ENCODE data around the gene PNPLA7. TPM values are rescaled to one million over a fixed set of nuclear protein-coding genes. Genes with fewer than 3 reads are reported as not detected.

PNPLA7 gene
- total and polyA plus RNA-seq, 7 experiments from 2014 or later = 2.7 to 28.9 (median 9.0) TPM

GRCh38 chr9:137488327-137488653, 61.9 kb downstream of the PNPLA7 start:
- ATAC-seq = no peak
- Histone ChIP-seq H3K27ac (ENCODE audit: low read depth, low read length) (no peak overlapping the region), H3K4me1 (ENCODE audit: control insufficient read depth in 2 of 2, insufficient read depth in 2 of 2, low read length in 2 of 2) (no peaks in the 10 kb centered on the region), H3K36me3 (ENCODE audit: control insufficient read depth in 2 of 3, insufficient read depth in 3 of 3, low read length in 3 of 3) (no peaks in the 10 kb centered on the region), H3K4me3 (ENCODE audit: low read length) (no peak overlapping the region), H3K9me3 (ENCODE audit: control insufficient read depth in 2 of 3, low read length in 3 of 3) (no peaks in the 10 kb centered on the region), H3K27me3 (ENCODE audit: control insufficient read depth in 2 of 2, insufficient read depth in 2 of 2, low read length in 2 of 2) (no peaks in the 10 kb centered on the region)
- Mint-ChIP-seq H3K27me3 (no peaks in the 10 kb centered on the region), H3K4me1 (peaks cover 5 to 15% (median 11%) of the 10 kb centered on the region in 7 donors), H3K27ac (peak overlapping the region in 1 of 9 donors; percentile 59), H3K4me3 (no peak overlapping the region), H3K9me3 (no peaks in the 10 kb centered on the region), H3K36me3 (peaks cover 0 to 4% (median 0%) of the 10 kb centered on the region in 5 donors)
- intact Hi-C loops (cut with micrococcal nuclease) = no loop called here
- ChIA-PET CTCF (no interaction called here), POLR2A (no interaction called here)
- DNase-seq = no peak

- Mint-ChIP-seq H3K4me3 (no peak overlapping the region), H3K27ac (peak overlapping the region in 1 of 9 donors; percentile 59), H3K27me3 (no peaks in the 10 kb centered on the region), H3K4me1 (peaks cover 5 to 16% (median 11%) of the 10 kb centered on the region in 7 donors), H3K9me3 (no peaks in the 10 kb centered on the region), H3K36me3 (peaks cover 0 to 4% (median 0%) of the 10 kb centered on the region in 5 donors)
- ChIA-PET POLR2A (no interaction called here), CTCF (no interaction called here)
- no peaks in the 10 kb centered on the region for H3K9me3 ChIP-seq (ENCODE audit: control insufficient read depth in 2 of 3, low read length in 3 of 3)
- no peaks in the 10 kb centered on the region for H3K27me3 ChIP-seq (ENCODE audit: control insufficient read depth in 2 of 2, insufficient read depth in 2 of 2, low read length in 2 of 2)
- ATAC-seq (no peak), DNase-seq (no peak)
- no peak overlapping the region for H3K4me3 ChIP-seq (ENCODE audit: low read length)
- intact Hi-C loops (cut with micrococcal nuclease) = no loop called here
- H3K4me1 ChIP-seq (ENCODE audit: control insufficient read depth in 2 of 2, insufficient read depth in 2 of 2, low read length in 2 of 2) = no peaks in the 10 kb centered on the region
- H3K36me3 ChIP-seq (ENCODE audit: control insufficient read depth in 2 of 3, insufficient read depth in 3 of 3, low read length in 3 of 3) = no peaks in the 10 kb centered on the region
- no peak overlapping the region for H3K27ac ChIP-seq (ENCODE audit: low read depth, low read length)
Observed at GRCh38 chr9:137487454-137488326, 62.5 kb downstream of the PNPLA7 start.

GRCh38 chr9:137486545-137487453, 63.4 kb downstream of the PNPLA7 start:
- Mint-ChIP-seq H3K27me3 (no peaks in the 10 kb centered on the region), H3K27ac (no peak overlapping the region), H3K36me3 (peaks cover 0 to 4% (median 0%) of the 10 kb centered on the region in 5 donors), H3K4me3 (no peak overlapping the region), H3K9me3 (no peaks in the 10 kb centered on the region), H3K4me1 (peaks cover 5 to 19% (median 10%) of the 10 kb centered on the region in 7 donors)
- Histone ChIP-seq H3K4me3 (ENCODE audit: low read length) (no peak overlapping the region), H3K27ac (ENCODE audit: low read depth, low read length) (no peak overlapping the region), H3K9me3 (ENCODE audit: control insufficient read depth in 2 of 3, low read length in 3 of 3) (no peaks in the 10 kb centered on the region), H3K4me1 (ENCODE audit: control insufficient read depth in 2 of 2, insufficient read depth in 2 of 2, low read length in 2 of 2) (no peaks in the 10 kb centered on the region), H3K27me3 (ENCODE audit: control insufficient read depth in 2 of 2, insufficient read depth in 2 of 2, low read length in 2 of 2) (no peaks in the 10 kb centered on the region), H3K36me3 (ENCODE audit: control insufficient read depth in 2 of 3, insufficient read depth in 3 of 3, low read length in 3 of 3) (no peaks in the 10 kb centered on the region)
- ATAC-seq (no peak), DNase-seq (no peak)
- ChIA-PET CTCF (no interaction called here), POLR2A (no interaction called here)
- intact Hi-C loops (cut with micrococcal nuclease) = no loop called here

- no peak overlapping the region for H3K4me3 ChIP-seq (ENCODE audit: low read length)
- ATAC-seq (no peak), DNase-seq (no peak)
- H3K27ac ChIP-seq (ENCODE audit: low read depth, low read length) = no peak overlapping the region
- Mint-ChIP-seq H3K27ac (no peak overlapping the region), H3K4me3 (no peak overlapping the region), H3K4me1 (peaks cover 3 to 21% (median 8%) of the 10 kb centered on the region in 7 donors), H3K9me3 (no peaks in the 10 kb centered on the region), H3K27me3 (no peaks in the 10 kb centered on the region), H3K36me3 (peaks cover 0 to 1% (median 0%) of the 10 kb centered on the region in 5 donors)
- no peaks in the 10 kb centered on the region for H3K36me3 ChIP-seq (ENCODE audit: control insufficient read depth in 2 of 3, insufficient read depth in 3 of 3, low read length in 3 of 3)
- H3K9me3 ChIP-seq (ENCODE audit: control insufficient read depth in 2 of 3, low read length in 3 of 3) = no peaks in the 10 kb centered on the region
- no peaks in the 10 kb centered on the region for H3K4me1 ChIP-seq (ENCODE audit: control insufficient read depth in 2 of 2, insufficient read depth in 2 of 2, low read length in 2 of 2)
- ChIA-PET CTCF (no interaction called here), POLR2A (no interaction called here)
- no peaks in the 10 kb centered on the region for H3K27me3 ChIP-seq (ENCODE audit: control insufficient read depth in 2 of 2, insufficient read depth in 2 of 2, low read length in 2 of 2)
- intact Hi-C loops (cut with micrococcal nuclease) = no loop called here
Observed at GRCh38 chr9:137486141-137486490, 64.1 kb downstream of the PNPLA7 start.

- H3K36me3 ChIP-seq (ENCODE audit: control insufficient read depth in 2 of 3, insufficient read depth in 3 of 3, low read length in 3 of 3) = no peaks in the 10 kb centered on the region
- H3K4me1 Mint-ChIP-seq = peaks cover 0 to 18% (median 5%) of the 10 kb centered on the region in 7 donors
- no peak overlapping the region for H3K27ac ChIP-seq (ENCODE audit: low read depth, low read length)
- CTCF ChIA-PET = no interaction called here
- POLR2A ChIA-PET = no interaction called here
- no peak overlapping the region for H3K27ac Mint-ChIP-seq
- DNase-seq (no peak), ATAC-seq (no peak)
- no peaks in the 10 kb centered on the region for H3K36me3 Mint-ChIP-seq
- no peak overlapping the region for H3K4me3 ChIP-seq (ENCODE audit: low read length)
- intact Hi-C loops (cut with micrococcal nuclease) = no loop called here
- no peaks in the 10 kb centered on the region for H3K9me3 Mint-ChIP-seq
- no peaks in the 10 kb centered on the region for H3K27me3 ChIP-seq (ENCODE audit: control insufficient read depth in 2 of 2, insufficient read depth in 2 of 2, low read length in 2 of 2)
- no peak overlapping the region for H3K4me3 Mint-ChIP-seq
- H3K4me1 ChIP-seq (ENCODE audit: control insufficient read depth in 2 of 2, insufficient read depth in 2 of 2, low read length in 2 of 2) = no peaks in the 10 kb centered on the region
- H3K9me3 ChIP-seq (ENCODE audit: control insufficient read depth in 2 of 3, low read length in 3 of 3) = no peaks in the 10 kb centered on the region
- no peaks in the 10 kb centered on the region for H3K27me3 Mint-ChIP-seq
Observed at GRCh38 chr9:137485343-137486140, 64.7 kb downstream of the PNPLA7 start.

- ChIA-PET CTCF (no interaction called here), POLR2A (no interaction called here)
- H3K27ac Mint-ChIP-seq = no peak overlapping the region
- Histone ChIP-seq H3K27me3 (ENCODE audit: control insufficient read depth in 2 of 2, insufficient read depth in 2 of 2, low read length in 2 of 2) (no peaks in the 10 kb centered on the region), H3K27ac (ENCODE audit: low read depth, low read length) (no peak overlapping the region), H3K4me3 (ENCODE audit: low read length) (no peak overlapping the region), H3K9me3 (ENCODE audit: control insufficient read depth in 2 of 3, low read length in 3 of 3) (no peaks in the 10 kb centered on the region), H3K36me3 (ENCODE audit: control insufficient read depth in 2 of 3, insufficient read depth in 3 of 3, low read length in 3 of 3) (no peaks in the 10 kb centered on the region), H3K4me1 (ENCODE audit: control insufficient read depth in 2 of 2, insufficient read depth in 2 of 2, low read length in 2 of 2) (no peaks in the 10 kb centered on the region)
- no peaks in the 10 kb centered on the region for H3K27me3 Mint-ChIP-seq
- H3K36me3 Mint-ChIP-seq = no peaks in the 10 kb centered on the region
- H3K9me3 Mint-ChIP-seq = no peaks in the 10 kb centered on the region
- ATAC-seq (no peak), DNase-seq (no peak)
- intact Hi-C loops (cut with micrococcal nuclease) = no loop called here
- H3K4me3 Mint-ChIP-seq = no peak overlapping the region
- H3K4me1 Mint-ChIP-seq = peaks cover 0 to 13% (median 0%) of the 10 kb centered on the region in 7 donors
Observed at GRCh38 chr9:137484551-137485315, 65.5 kb downstream of the PNPLA7 start.

Measured in naive thymus-derived CD4-positive, alpha-beta T cell (primary cell).